Breast epithelium (tissue), 4 donors: ENCODE measurements around the gene LRRC49. TPM values are rescaled to one million over a fixed set of nuclear protein-coding genes. Genes with fewer than 3 reads are reported as not detected.
"Not testable (repeated sequence)": the region's sequence is repeated elsewhere in the genome, so short reads cannot be mapped to it uniquely, and the experiment has no call there.

Experiments used
- DNase-seq, 2 donors: peaks; one replicate each; pipeline ENCODE4 v3.0.0-alpha.2; 2019; ENCODE audit warnings: low spot score in 2 of 2
- H3K27ac ChIP-seq, 2 donors: fragments of 200-600 bp; sonication (generic) in 1 of 2; one replicate each; pipeline ENCODE4 v1.5.1; 2016 to 2019; ENCODE audit warnings: mild to moderate bottlenecking in 1 of 2
- H3K27me3 ChIP-seq, 2 donors: fragments of 200-600 bp; sonication (generic) in 1 of 2; one replicate each; pipeline versions ENCODE4 v1.5.1 to v1.6.0; 2017 to 2019; ENCODE audit warnings: control low read depth in 1 of 2, mild to moderate bottlenecking in 1 of 2
- H3K36me3 ChIP-seq: fragments of 200-600 bp; one replicate; pipeline ENCODE4 v1.5.1; 2019
- H3K4me1 ChIP-seq, 2 donors: fragments of 200-600 bp; sonication (generic); one replicate each; pipeline ENCODE4 v1.5.1; 2016 to 2019; ENCODE audit warnings: control low read depth in 1 of 2
- H3K4me3 ChIP-seq, 3 donors: fragments of 200-600 bp; sonication (generic); 1 replicate in 2 of 3; 2 replicates in 1 of 3; pipeline ENCODE4 v1.5.1; 2016 to 2019; ENCODE audit warnings: mild to moderate bottlenecking in 3 of 3, moderate library complexity in 2 of 3
- H3K9me3 ChIP-seq, 2 donors: fragments of 200-600 bp; sonication (generic) in 1 of 2; one replicate each; pipeline ENCODE4 v1.5.1; 2016 to 2019; ENCODE audit warnings: control low read depth in 1 of 2
- CTCF ChIP-seq, 3 donors: fragments of 450-650 bp; IDR thresholded peaks; one replicate each; pipeline ENCODE4 v1.5.1; 2016 to 2017; ENCODE audit warnings: antibody characterized with exemption in 3 of 3, mild to moderate bottlenecking in 3 of 3, moderate library complexity in 3 of 3
- POLR2A ChIP-seq: fragments of 450-650 bp; IDR thresholded peaks from one replicate; pipeline ENCODE4 v1.6.1; 2016; ENCODE audit warnings: antibody characterized with exemption, mild to moderate bottlenecking, moderate library complexity
- POLR2AphosphoS5 ChIP-seq, 3 donors: sonication (generic); formaldehyde crosslinking; IDR thresholded peaks; one replicate each; pipeline ENCODE4 v1.6.1; 2017; ENCODE audit warnings: antibody characterized with exemption in 3 of 3
- intact Hi-C: fragments of 100-400 bp; cut with DNase I; formaldehyde crosslinking; loops from one replicate; pipeline ENCODE4 v1.15.1; 2023; ENCODE audit warnings: low total_unique reads
- total RNA-seq, 3 donors: library from RNA; depleted of rRNA; stranded (reverse); fragments of >200 nt; gene quantifications; one replicate each; pipeline ENCODE4 v1.1.0, GENCODE V29; 2016

Gene LRRC49
- total RNA-seq, 3 donors from 2014 or later = 6.7 to 13.3 (median 9.5) TPM

GRCh38 chr15:70931821-70932220 is 39.2 kb downstream of the LRRC49 start:
- H3K27me3 ChIP-seq = no peaks in the 10 kb centered on the region
- intact Hi-C loops = no loop called here
- DNase-seq = no peak
- TF ChIP-seq CTCF (IDR thresholded peaks at IDR 0.05) (no peak), POLR2AphosphoS5 (IDR thresholded peaks at IDR 0.05) (no peak), POLR2A (no peak)
- H3K4me3 ChIP-seq = no peak overlapping the region
- no peaks in the 10 kb centered on the region for H3K4me1 ChIP-seq
- H3K36me3 ChIP-seq = no peaks in the 10 kb centered on the region
- H3K27ac ChIP-seq = no peak overlapping the region
- H3K9me3 ChIP-seq = no peaks in the 10 kb centered on the region

- no peaks in the 10 kb centered on the region for H3K9me3 ChIP-seq
- TF ChIP-seq CTCF (IDR thresholded peaks at IDR 0.05) (no peak), POLR2AphosphoS5 (IDR thresholded peaks at IDR 0.05) (no peak), POLR2A (no peak)
- H3K27me3 ChIP-seq = no peaks in the 10 kb centered on the region
- H3K36me3 ChIP-seq = no peaks in the 10 kb centered on the region
- intact Hi-C loops = no loop called here
- no peak overlapping the region for H3K4me3 ChIP-seq
- no peak overlapping the region for H3K27ac ChIP-seq
- H3K4me1 ChIP-seq = no peaks in the 10 kb centered on the region
- no peak for DNase-seq
These were observed 39.8 kb downstream of the LRRC49 start for GRCh38 chr15:70932397-70932796.

- intact Hi-C loops = no loop called here
- H3K27ac ChIP-seq = no peak overlapping the region
- no peaks in the 10 kb centered on the region for H3K27me3 ChIP-seq
- no peaks in the 10 kb centered on the region for H3K36me3 ChIP-seq
- TF ChIP-seq POLR2AphosphoS5 (IDR thresholded peaks at IDR 0.05) (no peak), CTCF (IDR thresholded peaks at IDR 0.05) (no peak)
- no peak overlapping the region for H3K4me3 ChIP-seq
- DNase-seq = no peak
- no peaks in the 10 kb centered on the region for H3K9me3 ChIP-seq
- no peaks in the 10 kb centered on the region for H3K4me1 ChIP-seq
These were observed 40.8 kb downstream of the LRRC49 start for GRCh38 chr15:70933411-70933810.

GRCh38 chr15:70935631-70936030 is 43.0 kb downstream of the LRRC49 start:
- H3K4me1 ChIP-seq = no peaks in the 10 kb centered on the region
- no peak for DNase-seq
- no peaks in the 10 kb centered on the region for H3K27me3 ChIP-seq
- no peak overlapping the region for H3K4me3 ChIP-seq
- H3K27ac ChIP-seq = no peak overlapping the region
- no peaks in the 10 kb centered on the region for H3K9me3 ChIP-seq
- TF ChIP-seq CTCF (IDR thresholded peaks at IDR 0.05) (no peak), POLR2AphosphoS5 (IDR thresholded peaks at IDR 0.05) (no peak), POLR2A (no peak)
- H3K36me3 ChIP-seq = no peaks in the 10 kb centered on the region
- intact Hi-C loops = no loop called here

- no peak for DNase-seq
- Histone ChIP-seq H3K27ac (no peak overlapping the region), H3K27me3 (no peaks in the 10 kb centered on the region), H3K4me1 (no peaks in the 10 kb centered on the region), H3K4me3 (no peak overlapping the region), H3K9me3 (no peaks in the 10 kb centered on the region), H3K36me3 (no peaks in the 10 kb centered on the region)
- TF ChIP-seq CTCF (IDR thresholded peaks at IDR 0.05) = no peak
- no peak for TF ChIP-seq POLR2AphosphoS5 (IDR thresholded peaks at IDR 0.05)
- TF ChIP-seq POLR2A = no peak
- intact Hi-C loops = no loop called here
These were observed 43.7 kb downstream of the LRRC49 start for GRCh38 chr15:70936326-70936725.

GRCh38 chr15:70943285-70943684 is 50.7 kb downstream of the LRRC49 start:
- H3K4me1 ChIP-seq, H3K27me3 ChIP-seq, H3K4me3 ChIP-seq, H3K36me3 ChIP-seq, H3K27ac ChIP-seq, H3K9me3 ChIP-seq, DNase-seq, intact Hi-C loops: not testable (repeated sequence)
